ENCODE data around the gene ITGB7. TPM values are rescaled to one million over a fixed set of nuclear protein-coding genes. Genes with fewer than 3 reads are reported as not detected.

The ITGB7 gene
- total RNA-seq, 1 experiment from 2014 or later, result 0.43 TPM

GRCh38 chr12:53145383-53146260 is 61.4 kb downstream of the ITGB7 start:
- no peaks in the 10 kb centered on the region for H3K27me3 ChIP-seq (replicated peaks; ENCODE audit: insufficient read depth, low read depth, low read length, poor library complexity)
- intact Hi-C loops (cut with micrococcal nuclease; ENCODE audit: unreplicated experiment), result no loop called here
- ChIA-PET CTCF (no interaction called here), POLR2A (ENCODE audit: low non-redundant PET) (no interaction called here)
- H3K4me1 ChIP-seq (ENCODE audit: insufficient read depth, low read length, poor library complexity, severe bottlenecking), result no peaks in the 10 kb centered on the region
- no peaks in the 10 kb centered on the region for H3K36me3 ChIP-seq (ENCODE audit: insufficient read depth, low read length, poor library complexity, severe bottlenecking)
- H3K9me3 ChIP-seq (ENCODE audit: low read depth, low read length, poor library complexity, severe bottlenecking), result no peaks in the 10 kb centered on the region
- BruUV-seq (replicated peaks), result no TSS peak
- TF ChIP-seq, protein P1, sequence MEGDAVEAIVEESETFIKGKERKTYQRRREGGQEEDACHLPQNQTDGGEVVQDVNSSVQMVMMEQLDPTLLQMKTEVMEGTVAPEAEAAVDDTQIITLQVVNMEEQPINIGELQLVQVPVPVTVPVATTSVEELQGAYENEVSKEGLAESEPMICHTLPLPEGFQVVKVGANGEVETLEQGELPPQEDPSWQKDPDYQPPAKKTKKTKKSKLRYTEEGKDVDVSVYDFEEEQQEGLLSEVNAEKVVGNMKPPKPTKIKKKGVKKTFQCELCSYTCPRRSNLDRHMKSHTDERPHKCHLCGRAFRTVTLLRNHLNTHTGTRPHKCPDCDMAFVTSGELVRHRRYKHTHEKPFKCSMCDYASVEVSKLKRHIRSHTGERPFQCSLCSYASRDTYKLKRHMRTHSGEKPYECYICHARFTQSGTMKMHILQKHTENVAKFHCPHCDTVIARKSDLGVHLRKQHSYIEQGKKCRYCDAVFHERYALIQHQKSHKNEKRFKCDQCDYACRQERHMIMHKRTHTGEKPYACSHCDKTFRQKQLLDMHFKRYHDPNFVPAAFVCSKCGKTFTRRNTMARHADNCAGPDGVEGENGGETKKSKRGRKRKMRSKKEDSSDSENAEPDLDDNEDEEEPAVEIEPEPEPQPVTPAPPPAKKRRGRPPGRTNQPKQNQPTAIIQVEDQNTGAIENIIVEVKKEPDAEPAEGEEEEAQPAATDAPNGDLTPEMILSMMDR (conservative IDR thresholded peaks at IDR 0.05; ENCODE audit: low read depth, low read length), result no peak
- TF ChIP-seq EZH2 (IDR thresholded peaks at IDR 0.05; ENCODE audit: borderline replicate concordance, low read depth, low read length, poor library complexity, severe bottlenecking), result no peak
- H3K27ac ChIP-seq (ENCODE audit: low read depth, low read length, poor library complexity, severe bottlenecking), result no peak overlapping the region
- no peak for DNase-seq (ENCODE audit: low spot score)
- no peak overlapping the region for H3K4me3 ChIP-seq (ENCODE audit: low read depth, low read length, poor library complexity, severe bottlenecking)

- DNase-seq (ENCODE audit: low spot score), result no peak
- intact Hi-C loops (cut with micrococcal nuclease; ENCODE audit: unreplicated experiment), result no loop called here
- CTCF ChIA-PET, result no interaction called here
- Histone ChIP-seq H3K36me3 (ENCODE audit: insufficient read depth, low read length, poor library complexity, severe bottlenecking) (no peaks in the 10 kb centered on the region), H3K9me3 (ENCODE audit: low read depth, low read length, poor library complexity, severe bottlenecking) (no peaks in the 10 kb centered on the region), H3K27me3 (replicated peaks; ENCODE audit: insufficient read depth, low read depth, low read length, poor library complexity) (no peaks in the 10 kb centered on the region), H3K4me3 (ENCODE audit: low read depth, low read length, poor library complexity, severe bottlenecking) (no peak overlapping the region), H3K4me1 (ENCODE audit: insufficient read depth, low read length, poor library complexity, severe bottlenecking) (no peaks in the 10 kb centered on the region), H3K27ac (ENCODE audit: low read depth, low read length, poor library complexity, severe bottlenecking) (no peak overlapping the region)
- no TSS peak for BruUV-seq (replicated peaks)
- POLR2A ChIA-PET (ENCODE audit: low non-redundant PET), result no interaction called here
- TF ChIP-seq EZH2 (IDR thresholded peaks at IDR 0.05; ENCODE audit: borderline replicate concordance, low read depth, low read length, poor library complexity, severe bottlenecking), result no peak
- TF ChIP-seq, protein P1 (conservative IDR thresholded peaks at IDR 0.05; ENCODE audit: low read depth, low read length), result no peak
These were observed 63.7 kb downstream of the ITGB7 start for GRCh38 chr12:53143355-53143754.

Other genes with a start within 250 kb of the ITGB7 start
- gene EIF4B, start 200.8 kb downstream of the ITGB7 start, total RNA-seq (2021), result 393 and 400 TPM in 2 replicates
- 3.4 and 6.1 TPM in 2 replicates for gene TNS2, start 157.2 kb downstream of the ITGB7 start, total RNA-seq (2021)
- 17.0 and 19.3 TPM in 2 replicates for gene SPRYD3, start 127.9 kb downstream of the ITGB7 start, total RNA-seq (2021)
- 6.6 and 7.3 TPM in 2 replicates for gene IGFBP6, start 109.6 kb downstream of the ITGB7 start, total RNA-seq (2021)
- not detected in 2 replicates for gene SOAT2, start 103.8 kb downstream of the ITGB7 start, total RNA-seq (2021)
- gene ZNF740, start 26.5 kb downstream of the ITGB7 start, total RNA-seq (2021), result 48.6 and 50.3 TPM in 2 replicates
- 32.3 and 37.5 TPM in 2 replicates for gene CSAD, start 26.3 kb downstream of the ITGB7 start, total RNA-seq (2021)
- 14.0 and 20.3 TPM in 2 replicates for gene RARG, start 25.0 kb upstream of the ITGB7 start, total RNA-seq (2021)
- gene ESPL1, start 61.0 kb upstream of the ITGB7 start, total RNA-seq (2021), result 99.1 and 105 TPM in 2 replicates
- gene PFDN5, start 88.3 kb upstream of the ITGB7 start, total RNA-seq (2021), result 268 and 288 TPM in 2 replicates
- 102 and 111 TPM in 2 replicates for gene MYG1, start 92.4 kb upstream of the ITGB7 start, total RNA-seq (2021)
- gene AAAS, start 114.4 kb upstream of the ITGB7 start, total RNA-seq (2021), result 94.2 and 104 TPM in 2 replicates
- gene SP7, start 129.1 kb upstream of the ITGB7 start, total RNA-seq (2021), result not detected in 2 replicates
- gene SP1, start 172.9 kb upstream of the ITGB7 start, total RNA-seq (2021), result 78.4 and 80.9 TPM in 2 replicates
- not detected in 2 replicates for gene AMHR2, start 216.6 kb upstream of the ITGB7 start, total RNA-seq (2021)
- gene PRR13, start 234.5 kb upstream of the ITGB7 start, total RNA-seq (2021), result 155 and 180 TPM in 2 replicates
- 1,194 and 1,215 TPM in 2 replicates for gene PCBP2, start 244.9 kb upstream of the ITGB7 start, total RNA-seq (2021)

Measured in A673 (cell line).